Retinal pigment epithelial cell (primary cell): ENCODE results near the gene FNBP1L.

Experiments used
- DNase-seq: peaks from one replicate; pipeline ENCODE4 v3.0.0-alpha.2; 2010; ENCODE audit warnings: low read depth
- H3K4me3 ChIP-seq: 2 replicates; pipeline ENCODE4 v1.5.1; 2011; ENCODE audit warnings: mild to moderate bottlenecking, low read length, control low read depth, moderate library complexity
- CTCF ChIP-seq: conservative IDR thresholded peaks from 2 replicates; pipeline ENCODE4 v1.5.1; 2011; ENCODE audit warnings: low read depth, low read length, control low read depth, inconsistent platforms

Gene FNBP1L

DNA sequence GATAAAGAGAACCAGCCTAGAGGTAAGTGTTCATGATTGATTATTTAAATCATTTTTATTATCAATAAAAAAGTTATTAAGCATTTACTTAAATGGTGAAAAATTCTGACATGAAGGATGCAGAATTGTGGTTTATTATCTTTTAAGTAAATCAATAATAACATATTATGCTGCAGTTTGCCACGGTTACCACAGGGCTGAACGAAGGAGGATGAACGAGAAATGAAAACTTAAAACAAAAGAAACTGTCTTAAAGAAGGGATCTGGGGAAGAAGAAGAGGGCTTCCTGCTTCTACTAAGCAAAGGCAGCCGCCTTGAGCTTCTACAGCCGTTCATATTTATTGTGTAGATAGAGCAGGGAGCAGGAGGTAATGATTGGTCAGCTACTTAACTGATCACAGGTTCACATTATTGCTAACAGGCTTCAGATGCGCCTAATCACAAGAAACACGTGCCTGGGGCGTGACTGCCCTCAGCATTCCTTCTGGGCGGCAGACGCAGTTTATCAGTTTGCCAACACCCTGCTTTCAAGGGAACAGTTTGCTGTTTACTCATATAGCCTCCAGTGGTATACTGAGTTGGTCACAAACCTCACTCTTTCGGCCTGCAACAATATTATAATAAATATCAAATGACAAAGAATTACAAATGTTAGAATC, 5.8 kb upstream of the FNBP1L start:
- H3K4me3 ChIP-seq = no peak overlapping the region
- DNase-seq = peak; percentile 46
- no peak for TF ChIP-seq CTCF

DNA sequence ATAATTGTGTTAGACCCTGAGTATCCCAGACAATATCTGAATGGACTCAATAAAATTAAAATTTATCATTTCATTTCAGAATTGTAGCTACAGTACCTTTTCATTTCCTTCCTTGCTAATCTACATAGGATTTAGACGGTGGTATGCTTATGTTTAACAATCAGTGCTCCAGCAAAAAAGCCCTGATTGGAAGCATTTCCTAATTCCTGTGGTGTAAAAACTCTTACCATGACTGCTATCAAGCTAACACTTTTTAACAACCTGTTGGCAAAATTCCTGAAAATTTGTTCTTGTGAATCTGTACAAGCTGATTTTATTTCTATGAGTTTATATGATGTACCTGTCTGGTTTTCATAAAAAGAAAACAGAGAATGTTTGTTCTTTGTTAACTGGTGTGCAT, 5.2 kb upstream of the FNBP1L start:
- no peak overlapping the region for H3K4me3 ChIP-seq
- TF ChIP-seq CTCF = no peak
- DNase-seq = peak; percentile 54

DNA sequence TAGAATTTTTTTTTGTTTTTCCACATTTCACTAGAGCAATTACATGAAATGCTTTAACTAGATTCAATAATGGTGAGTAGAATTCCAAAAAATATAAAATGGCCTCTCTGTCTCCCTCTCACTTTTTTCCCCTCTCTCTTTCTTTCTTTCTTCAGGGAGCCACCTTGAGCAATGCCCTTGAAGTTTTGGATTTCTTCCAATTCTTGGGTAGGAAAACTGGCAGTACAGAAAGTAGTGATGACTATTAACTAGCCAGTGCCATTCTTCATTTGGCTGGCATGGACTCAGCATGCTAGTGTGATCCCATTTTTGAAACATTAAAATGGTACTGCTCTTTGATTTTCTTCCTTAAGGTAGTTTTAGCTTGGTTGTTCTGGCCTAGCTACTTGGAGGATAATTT, 4.5 kb upstream of the FNBP1L start:
- no peak for DNase-seq
- no peak for TF ChIP-seq CTCF
- no peak overlapping the region for H3K4me3 ChIP-seq

- TF ChIP-seq CTCF = no peak
- H3K4me3 ChIP-seq = peak overlapping the region; percentile 85
- no peak for DNase-seq
These were observed 974 bp upstream of the FNBP1L start for GRCh38 chr1:93446837-93447451.

DNA sequence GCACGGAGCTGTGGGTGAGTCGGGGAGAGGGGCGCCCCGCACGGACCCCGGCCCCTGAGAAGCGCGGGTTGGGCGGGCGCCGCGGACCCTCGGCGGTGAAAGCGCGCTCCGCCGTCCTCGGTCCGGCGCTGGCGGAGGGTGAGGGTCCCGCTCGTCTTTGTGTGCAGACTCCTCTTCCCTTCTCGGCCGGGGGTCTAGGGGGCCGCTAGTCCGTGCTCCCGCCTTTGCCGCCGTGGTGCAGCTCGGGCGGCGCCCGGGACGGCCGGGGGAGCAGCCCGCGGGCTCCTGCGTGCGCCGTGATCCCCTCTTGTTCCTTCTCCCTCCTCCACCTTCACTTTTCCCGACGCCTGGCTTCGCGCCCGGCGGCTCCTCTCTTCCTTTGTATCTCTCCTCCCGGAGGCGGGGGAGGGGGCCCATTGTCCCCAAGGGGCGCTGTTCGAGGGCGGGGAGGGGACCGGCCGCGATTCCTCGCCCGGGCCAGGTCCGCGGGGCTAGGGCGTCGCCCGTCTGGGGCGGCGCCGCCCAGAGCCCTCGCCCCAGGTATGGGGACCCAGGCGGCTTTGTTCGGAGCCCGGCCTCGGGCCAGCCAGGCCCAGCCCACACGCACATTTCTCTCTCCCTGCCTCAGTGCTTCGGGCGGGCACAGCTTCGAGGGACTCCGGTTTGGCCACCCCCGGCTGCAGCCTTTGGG, 519 bp downstream of the FNBP1L start:
- no peak for TF ChIP-seq CTCF
- H3K4me3 ChIP-seq = peak overlapping the region; percentile 85
- no peak for DNase-seq

- DNase-seq = no peak
- peak overlapping the region; percentile 85 for H3K4me3 ChIP-seq
- peak; percentile 17 for TF ChIP-seq CTCF
These were observed 1.3 kb downstream of the FNBP1L start for GRCh38 chr1:93448983-93449804.
